Bone marrow (tissue), 2 donors: Measurements from ENCODE around the gene UGT1A9.
"Not testable (repeated sequence)": the region's sequence is repeated elsewhere in the genome, so short reads cannot be mapped to it uniquely, and the experiment has no call there.

Experiments
- DNase-seq, 2 donors: peaks; one replicate each; lab custom pipeline; 2025; lab: John Stamatoyannopoulos, UW

The UGT1A9 gene

DNA sequence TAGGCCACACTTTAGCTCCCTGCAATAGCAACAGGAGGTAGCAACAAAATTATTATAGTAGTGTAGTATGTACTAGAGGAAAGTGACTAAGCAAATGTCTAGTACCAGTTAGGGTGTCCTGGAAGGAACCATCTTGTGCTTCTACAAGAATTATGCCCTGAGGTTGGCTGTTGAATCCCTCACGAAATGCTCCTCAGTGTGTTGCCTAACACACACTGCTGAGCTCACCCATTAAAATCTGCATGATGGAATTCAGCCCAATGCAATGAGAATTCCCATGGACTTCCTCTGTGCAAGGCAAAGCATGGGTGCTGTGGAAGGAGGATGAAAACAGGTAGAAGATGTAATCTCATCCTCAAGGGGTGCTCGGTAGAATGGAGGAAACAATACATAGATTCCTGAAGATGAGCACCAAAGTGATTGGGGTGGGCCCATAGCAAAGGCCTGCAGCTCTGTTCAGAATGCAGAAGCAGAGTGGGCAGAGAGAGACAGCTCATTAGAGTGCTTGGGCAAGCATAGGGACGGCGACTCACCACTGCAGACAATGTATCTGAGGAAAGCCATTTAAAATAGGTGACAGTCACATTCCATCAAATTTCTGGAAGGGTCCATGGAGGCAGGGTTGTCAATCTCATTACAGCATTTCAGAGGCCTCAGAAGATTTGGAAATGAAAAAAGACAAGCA lies 8.8 kb downstream of the UGT1A9 start:
- no peak for DNase-seq

DNA sequence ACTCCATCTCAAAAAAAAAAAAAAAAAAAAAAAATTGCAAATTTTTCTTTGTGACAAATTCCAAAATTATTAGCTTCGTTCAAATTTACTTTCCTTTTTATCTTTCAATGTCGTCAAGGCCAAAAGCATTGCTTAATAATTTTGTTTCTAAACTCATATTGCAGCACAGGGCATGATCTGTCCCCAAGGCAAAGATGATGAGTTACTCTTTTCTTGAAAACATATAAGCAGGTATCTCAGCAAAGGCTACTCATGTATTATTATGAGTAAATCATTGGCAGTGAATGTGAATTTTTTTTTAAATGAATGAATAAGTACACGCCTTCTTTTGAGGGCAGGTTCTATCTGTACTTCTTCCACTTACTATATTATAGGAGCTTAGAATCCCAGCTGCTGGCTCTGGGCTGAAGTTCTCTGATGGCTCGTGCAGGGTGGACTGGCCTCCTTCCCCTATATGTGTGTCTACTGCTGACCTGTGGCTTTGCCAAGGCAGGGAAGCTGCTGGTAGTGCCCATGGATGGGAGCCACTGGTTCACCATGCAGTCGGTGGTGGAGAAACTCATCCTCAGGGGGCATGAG lies 9.9 kb downstream of the UGT1A9 start, which contains the start of gene UGT1A7:
UGT1A7 (plus strand) TSS at position 381 of the 579 bp plus-strand sequence; CDS start at position 418, 37 bp downstream.
- DNase-seq, result no peak

DNA sequence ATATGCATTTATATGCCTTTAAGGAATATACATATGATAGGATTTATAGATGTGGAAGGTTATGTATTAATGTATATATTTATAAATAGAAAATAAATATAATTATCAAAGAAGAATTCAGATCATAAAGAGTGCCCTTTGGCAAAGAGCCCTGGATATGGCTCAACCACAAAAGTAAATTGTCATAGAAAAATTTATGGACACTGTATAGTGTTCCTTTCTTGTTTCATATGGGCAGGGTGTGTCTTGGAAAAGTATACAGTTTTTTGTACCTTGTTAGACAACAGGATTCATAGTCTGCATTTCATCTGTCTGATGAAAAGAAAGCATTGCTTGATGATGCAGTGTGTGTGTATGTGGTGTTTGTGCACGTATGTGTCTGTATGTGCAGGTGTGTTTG lies 12.9 kb downstream of the UGT1A9 start:
- DNase-seq, result no peak

DNA sequence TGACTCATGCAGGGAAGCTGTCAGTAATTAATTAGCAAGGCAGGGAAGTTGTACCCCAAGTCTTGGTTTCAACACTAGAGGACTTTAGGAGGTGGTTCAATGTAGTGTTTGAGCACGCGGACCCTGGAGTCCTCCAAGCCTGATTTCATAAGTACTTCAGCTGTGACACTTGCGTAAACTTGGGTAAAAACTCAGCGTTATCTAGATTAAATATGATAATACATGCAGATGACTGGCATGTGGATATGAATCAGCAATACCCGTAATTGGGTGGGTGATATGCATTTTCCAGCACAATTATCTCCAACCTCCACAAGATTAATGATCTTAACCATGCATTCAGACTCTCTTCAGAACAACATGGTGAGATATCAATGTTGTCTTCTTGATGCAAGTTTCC lies 15.2 kb downstream of the UGT1A9 start:
- no peak for DNase-seq

DNA sequence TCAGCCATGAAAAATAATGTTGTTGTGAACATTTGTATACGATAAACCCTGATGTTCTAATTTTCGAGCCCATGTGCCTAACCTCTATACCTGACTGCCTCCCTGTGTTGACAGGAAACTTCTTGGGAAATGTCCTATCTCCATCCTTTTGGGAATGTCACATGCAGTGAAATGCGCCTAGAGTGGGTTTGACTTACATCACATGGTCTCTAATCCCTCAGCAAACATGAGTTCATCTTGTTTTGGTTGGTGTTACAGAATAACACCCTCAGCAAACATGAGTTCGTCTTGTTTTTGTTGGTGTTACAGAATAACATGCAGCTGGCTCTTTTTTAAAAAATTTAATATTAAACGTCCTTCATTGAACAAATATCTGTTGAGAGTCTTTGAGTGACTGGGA lies 16.6 kb downstream of the UGT1A9 start:
- no peak for DNase-seq

DNA sequence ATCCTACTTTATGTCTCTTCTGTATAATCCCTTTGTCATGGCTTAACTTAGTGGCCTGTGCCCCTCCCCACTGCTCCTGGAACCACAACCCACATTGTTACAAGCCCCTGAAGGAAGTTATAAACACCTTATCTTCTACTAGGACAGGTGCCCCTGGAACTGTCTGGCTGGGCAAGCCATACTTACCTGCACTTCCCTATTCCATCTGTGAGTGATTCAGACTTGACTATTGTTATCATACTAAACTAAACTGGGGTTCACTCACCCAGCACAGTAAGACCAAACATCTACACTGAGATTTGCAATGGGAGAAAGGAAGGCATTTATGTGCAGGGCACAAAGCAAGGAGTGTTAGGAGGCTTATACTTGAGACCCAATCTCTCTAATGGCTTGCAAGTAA lies 17.3 kb downstream of the UGT1A9 start:
- DNase-seq, result no peak

DNA sequence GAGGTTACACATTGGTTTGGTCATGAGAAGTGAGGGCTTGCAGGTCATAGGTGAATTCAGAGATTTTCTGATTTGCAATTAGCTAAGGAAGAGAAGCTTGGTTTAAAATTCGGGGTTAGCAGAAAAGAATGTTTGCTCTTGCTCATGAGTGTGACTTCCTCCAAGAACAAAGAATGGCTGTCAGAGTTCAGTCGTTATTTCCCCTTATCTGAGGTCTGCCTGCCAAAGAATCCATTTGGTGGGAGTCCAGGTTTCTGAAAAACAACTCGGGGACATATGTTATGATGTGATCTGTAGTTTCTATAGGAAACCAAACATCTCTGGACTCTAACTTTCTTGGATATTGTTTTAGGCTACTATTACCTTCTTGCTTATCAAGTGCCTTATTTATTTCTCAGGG lies 17.8 kb downstream of the UGT1A9 start:
- DNase-seq, result no peak

DNA sequence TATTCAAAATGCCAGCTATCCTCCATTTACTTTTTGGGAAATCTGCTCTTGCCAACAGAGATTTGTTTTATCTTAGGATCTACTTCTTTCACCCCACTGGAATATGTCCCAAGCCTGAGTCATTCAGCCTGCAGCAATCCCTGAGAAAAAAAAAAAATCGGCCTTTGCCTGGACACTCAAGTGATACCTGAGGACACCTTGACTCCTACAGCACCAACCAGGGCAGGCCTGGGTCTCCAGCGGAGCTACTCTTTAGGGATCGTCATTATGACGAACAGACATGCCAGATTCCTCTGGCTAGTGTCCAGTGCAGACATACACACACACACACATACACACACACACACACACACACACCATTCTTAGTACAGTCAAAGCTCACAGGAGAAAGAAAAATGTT lies 18.7 kb downstream of the UGT1A9 start:
- DNase-seq, result no peak

DNA sequence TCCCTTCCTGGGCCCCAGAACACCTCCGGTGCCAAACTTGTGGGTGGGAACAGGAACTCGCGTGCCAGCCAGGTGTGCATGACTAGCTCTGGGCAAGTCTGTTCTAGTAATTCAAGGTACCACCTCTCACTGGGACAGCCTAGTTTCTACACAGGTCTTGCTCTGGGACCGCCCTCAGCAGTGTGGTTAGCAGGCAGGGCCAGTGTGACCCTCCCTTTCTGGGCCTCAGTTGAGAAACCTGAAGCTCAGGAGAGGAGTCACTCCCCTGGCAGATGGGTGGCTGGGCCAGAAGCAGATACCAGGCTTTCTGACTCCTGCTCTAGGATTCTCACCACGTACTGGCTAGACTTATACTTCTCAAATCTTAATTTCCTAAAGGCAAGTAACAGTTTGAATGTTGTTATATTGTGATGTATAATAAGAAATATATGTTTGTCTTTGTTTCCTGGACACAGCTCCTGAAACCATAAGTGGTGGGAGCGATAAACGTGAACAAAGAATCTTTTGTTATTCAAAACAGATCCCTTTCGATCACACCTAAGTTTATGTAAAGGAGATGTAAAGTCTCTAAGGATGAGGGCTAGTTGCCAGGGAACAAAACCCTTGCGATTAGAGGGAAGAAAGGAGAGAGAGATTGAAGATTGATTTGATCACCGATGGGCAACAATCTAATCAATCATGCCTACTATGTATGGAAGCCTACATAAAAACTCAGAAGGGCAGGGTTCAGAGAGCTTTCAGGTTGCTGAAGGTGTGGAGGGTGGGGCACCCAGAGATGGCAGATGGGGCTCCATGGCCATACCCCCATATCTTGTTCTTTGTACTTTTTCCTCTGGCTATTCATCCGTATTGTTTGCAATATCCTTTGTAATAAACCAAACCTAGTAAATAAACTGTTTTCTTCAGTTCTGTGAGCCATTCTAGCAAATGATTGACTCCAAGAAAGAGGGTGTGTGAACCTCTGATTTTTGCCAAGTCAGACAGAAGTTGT lies 20.0 kb downstream of the UGT1A9 start:
- no peak for DNase-seq

DNA sequence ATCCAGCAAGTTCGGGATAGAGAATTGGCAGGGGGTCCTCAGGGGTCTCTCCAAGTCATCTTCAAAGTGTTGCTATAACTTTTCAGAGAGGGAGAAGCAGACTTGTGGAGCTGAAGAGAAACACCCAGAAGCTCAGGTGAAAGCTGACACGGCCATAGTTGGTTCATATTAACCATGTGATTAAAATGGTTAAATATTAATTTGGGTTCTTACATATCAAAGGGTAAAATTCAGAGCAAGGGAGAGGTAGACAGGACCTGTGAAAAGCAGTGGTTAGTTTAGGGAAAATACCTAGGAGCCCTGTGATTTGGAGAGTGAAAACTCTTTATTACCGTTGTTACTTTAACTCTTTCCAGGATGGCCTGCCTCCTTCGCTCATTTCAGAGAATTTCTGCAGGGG lies 20.9 kb downstream of the UGT1A9 start, which contains the start of gene UGT1A6:
UGT1A6 (plus strand) TSS at position 243 of the 400 bp plus-strand sequence; CDS start at position 358, 115 bp downstream.
- DNase-seq, result no peak

DNA sequence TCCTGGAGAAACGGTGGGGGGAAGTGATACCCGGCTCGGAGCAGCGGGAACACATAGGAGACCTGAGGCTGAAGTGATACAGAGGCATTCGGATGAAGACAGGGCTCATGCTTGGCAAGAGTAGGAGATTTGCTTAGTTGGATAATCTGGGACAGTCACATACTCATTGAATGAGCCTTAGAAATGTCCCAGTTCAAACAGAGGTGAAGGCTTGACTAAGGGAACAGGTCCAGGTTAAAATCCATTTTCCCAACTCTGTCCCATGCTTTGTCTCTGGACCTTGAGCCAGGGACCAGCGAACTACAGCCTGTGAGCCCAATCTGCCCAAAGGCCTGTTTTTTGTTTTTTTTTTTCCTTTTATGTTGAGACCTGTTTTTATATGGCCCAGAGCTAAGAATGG lies 22.3 kb downstream of the UGT1A9 start:
- no peak for DNase-seq

DNA sequence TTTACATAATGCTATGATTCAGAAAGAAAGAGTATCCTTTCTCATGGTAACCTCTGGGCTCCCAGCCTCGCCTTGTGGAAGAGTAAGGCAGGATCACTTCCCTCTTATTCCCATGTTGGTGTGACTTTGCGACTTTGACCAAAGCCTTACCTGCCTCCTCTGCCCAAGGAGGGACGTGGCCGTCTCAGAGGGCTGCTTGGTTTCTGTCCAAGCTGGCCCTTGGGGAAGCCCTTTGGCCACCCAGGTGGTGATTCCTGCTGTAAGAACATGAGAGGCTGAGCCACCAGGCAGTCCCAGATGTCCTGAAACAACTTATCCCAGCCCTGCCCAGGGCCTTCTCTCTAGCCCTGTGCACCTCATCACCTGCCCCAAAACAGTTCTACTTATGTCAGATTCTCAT lies 27.0 kb downstream of the UGT1A9 start:
- DNase-seq, result no peak

DNA sequence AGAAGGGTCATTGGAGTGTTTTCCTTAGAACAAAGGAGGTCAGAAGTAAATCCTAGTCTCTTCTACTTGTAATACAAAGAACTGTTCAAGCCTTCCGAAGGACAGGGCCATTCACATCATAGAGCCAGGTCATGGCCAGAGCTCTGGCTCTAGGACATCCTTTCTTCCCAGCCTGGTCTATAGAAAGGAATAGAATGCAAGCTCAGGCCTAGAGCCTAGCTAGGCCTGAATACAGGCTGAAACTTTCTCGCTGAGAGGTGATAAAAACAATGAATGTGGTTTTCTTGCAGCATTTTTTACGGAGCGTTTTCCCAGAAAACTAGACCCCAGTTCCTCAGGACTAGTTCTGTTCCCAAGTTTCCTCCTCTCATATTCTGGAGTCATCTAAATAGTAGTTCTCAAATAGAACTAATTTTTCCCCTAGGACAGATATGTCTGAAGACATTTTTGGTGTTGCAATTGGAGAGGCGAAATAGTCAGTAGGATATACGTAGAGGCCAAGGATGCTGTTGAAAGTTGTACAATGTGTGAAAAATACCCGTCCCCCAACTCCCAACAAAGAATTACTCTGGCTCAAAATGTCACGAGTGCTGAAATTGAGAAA lies 27.8 kb downstream of the UGT1A9 start:
- DNase-seq, result no peak

DNA sequence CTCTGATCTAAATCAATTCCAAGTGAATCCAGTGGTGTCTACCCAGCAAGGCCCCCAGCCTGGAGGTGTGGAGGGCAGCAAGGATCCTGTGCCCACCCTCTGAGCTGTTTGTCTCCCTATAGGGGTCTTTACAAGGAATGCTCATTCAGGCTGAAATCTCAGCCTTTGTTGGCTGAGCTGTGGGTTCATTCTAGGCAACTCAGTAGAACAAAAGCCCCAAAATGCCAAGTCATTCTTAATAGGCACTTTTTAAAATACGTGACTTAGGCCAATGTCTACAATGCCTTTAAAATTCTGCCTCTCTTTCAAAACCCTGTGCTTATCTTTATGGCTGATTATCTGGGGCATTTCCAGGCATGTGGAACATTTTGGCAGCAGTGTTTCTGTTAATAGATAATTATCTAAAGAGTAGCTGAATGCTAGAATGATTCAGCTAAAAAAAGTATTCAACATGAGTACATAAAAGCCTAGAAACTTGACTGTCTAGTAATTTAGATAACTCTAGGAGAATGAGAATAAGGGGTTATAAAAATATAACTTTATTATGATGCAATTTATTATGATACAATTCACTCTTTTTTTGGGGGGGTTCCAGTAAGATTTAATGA lies 28.4 kb downstream of the UGT1A9 start:
- no peak for DNase-seq

DNA sequence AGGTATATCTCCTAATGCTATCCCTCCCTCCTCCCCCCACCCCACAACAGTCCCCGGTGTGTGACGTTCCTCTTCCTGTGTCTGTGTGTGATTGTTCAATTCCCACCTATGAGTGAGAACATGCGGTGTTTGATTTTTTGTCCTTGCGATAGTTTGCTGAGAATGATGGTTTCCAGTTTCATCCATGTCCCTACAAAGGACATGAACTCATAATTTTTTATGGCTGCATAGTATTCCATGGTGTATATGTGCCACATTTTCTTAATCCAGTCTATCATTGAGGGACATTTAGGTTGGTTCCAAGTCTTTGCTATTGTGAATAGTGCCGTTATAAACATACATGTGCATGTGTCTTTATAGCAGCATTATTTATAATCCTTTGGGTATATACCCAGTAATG lies 29.1 kb downstream of the UGT1A9 start:
- not testable (repeated sequence) for DNase-seq

DNA sequence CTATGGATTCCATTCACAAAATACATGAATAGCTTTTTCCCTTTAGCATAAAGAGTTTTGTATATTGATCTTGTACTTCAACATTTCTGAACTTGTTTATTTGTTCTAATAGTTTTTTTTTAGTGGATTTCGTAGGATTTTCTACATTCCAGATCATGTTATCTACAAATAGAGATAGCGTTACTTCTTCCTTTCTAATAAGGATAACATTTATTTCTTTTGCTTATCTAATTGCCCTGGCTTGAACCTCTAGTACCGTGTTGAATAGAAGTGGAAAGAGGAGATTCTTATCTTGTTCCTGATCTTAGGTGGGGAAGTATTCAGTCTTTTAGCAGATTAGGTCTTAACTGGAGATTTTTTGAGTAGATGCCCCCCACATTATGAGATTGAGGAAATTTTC lies 30.5 kb downstream of the UGT1A9 start:
- DNase-seq, result no peak

DNA sequence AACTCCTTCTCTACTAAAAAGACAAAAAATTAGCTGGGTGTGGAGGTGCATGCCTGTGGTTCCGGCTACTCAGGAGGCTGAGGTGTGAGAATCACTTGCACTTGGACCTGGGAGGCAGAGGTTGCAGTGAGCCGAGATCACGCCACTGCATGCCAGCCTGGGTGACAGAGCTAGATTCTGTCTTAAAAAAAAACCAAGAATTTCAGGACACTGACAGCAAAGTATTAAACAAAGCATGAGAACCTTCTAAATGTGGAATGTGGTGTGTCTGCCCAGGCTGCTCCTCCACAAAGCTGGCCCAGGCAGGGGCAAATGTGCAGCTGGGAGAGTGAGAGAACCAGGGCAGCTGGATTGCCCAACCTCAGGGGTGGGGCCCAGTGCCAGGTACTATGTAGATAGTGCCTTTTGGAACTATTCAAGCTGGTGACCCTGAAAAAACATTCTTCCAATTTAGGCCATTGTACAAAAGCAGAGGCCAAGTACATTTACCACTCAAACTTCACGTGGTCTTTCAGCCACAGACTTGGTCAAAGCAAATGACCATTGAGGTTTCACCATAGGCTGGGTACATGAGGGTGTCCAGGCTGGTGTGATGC lies 34.3 kb downstream of the UGT1A9 start:
- no peak for DNase-seq

DNA sequence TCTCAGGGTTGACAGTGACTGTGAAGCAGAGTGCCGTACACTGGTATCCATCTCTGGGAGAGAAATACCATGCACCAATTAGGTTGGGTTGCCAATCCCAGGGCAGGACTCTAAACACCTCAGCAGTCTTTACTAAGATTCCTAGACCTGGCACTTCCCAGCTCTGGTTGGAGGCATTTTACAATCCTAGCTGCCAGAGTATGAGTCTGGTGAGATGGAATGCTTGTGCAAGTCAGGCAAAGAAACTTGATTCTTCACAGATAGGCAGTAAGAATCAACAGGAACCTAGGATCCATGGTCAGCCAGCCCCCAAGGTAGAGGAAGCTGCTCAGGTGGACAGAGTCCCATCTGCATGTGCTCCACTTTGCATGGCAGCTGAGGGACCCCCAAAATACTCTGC lies 35.0 kb downstream of the UGT1A9 start:
- DNase-seq, result no peak

DNA sequence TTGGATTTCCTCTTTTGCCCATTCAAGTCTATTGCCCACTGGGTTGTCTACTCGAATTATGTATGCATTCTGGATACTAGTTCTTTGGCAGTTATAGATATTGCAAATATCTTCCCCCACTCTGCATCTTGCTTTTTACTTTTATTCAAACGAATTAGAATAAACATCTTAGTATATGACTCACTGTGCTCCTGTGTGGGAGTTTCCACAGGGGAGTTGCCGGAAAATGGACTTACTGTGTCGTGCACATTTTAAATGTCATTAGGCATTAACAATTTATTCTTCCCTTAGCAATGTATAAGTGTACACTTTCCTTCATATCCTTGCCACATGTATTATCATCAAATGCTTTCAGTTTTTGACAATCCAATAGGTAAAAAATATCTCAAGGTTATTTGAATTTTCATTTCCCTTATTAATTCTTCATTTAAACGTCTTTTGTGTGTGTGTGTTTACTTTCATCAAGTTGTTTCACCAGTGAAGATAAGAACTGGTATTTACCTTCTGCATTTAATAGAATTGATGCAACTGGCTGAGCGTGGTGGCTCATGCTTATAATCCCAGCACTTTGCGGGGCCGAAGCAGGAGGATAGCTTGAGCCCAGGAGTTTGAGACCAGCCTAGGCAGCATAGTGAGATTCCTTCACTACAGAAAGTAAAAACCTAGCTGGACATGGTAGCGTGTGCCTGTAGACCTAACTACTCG lies 36.4 kb downstream of the UGT1A9 start:
- DNase-seq, result no peak

DNA sequence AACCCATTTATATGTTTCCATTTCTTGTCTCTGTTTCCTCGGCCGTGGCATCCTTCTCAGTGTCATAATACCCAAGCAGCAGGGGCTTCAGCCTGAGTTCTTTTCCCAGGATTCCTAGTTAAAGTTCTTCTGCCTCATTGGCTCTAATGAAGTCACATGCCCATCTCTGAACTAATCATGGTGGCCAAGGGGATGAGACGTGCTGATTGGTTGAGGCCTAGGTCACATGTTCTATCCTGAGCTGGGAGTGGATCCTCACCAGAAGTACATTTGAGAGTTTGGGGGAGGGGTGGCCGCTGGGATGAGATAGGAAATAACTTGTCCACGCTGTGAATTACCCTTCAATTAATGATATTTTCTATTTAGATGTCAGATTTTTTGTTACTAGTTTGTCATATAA lies 37.2 kb downstream of the UGT1A9 start:
- no peak for DNase-seq
